Glomerular endothelial cell (primary cell): ENCODE results near the gene GTF2H3. TPM values are rescaled to one million over a fixed set of nuclear protein-coding genes. Genes with fewer than 3 reads are reported as not detected.

ENCODE experiments used
- DNase-seq: peaks from one replicate; pipeline ENCODE4 v3.0.0-alpha.2; 2011; ENCODE audit warnings: low read depth, low spot score; ENCODE audit errors: extremely low read depth
- total RNA-seq: library from RNA; depleted of rRNA; stranded (reverse); fragments of >200 nt; gene quantifications from 2 replicates; pipeline ENCODE4 v1.2.3, GENCODE V29; 2015

Gene GTF2H3
- total RNA-seq, 1 donor from 2014 or later = 16.4 TPM

DNA sequence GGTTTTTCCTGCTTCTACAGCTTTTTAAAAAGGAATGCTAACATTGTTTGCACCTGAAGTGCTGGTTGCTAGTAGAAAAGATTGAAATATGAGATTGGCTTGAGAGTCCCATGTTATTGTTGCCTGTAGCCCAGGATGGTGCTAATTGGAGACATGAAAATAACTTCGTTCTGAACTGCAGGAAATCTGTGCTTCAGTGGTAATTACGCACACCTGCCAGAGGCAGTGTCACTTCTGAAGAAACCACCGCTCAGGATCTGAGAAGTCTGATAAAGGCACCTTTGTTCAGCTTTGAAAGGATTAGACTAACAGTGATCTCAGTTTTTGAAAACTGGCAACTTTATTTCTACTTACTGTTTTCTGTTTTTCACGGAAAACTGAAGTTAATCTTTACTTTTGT, 63.0 kb downstream of the GTF2H3 start:
- DNase-seq = no peak

DNA sequence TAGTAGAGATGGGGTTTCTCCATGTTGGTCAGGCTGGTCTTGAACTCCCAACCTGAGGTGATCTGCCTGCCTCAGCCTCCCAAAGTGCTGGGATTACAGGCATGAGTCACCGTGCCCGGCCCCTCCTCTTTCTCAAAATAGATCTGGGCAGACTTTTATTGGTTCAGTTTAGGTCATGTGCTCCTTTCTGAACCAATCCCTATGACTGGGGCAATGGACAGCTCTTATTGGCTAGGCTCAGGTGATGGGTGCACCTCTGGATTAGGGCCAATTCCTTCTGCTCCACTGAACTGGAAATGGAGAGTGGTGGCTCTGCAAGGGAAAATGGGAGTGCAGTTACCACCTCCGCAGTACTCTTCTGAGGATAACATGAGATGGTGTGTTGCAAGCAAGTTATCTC, 72.3 kb downstream of the GTF2H3 start:
- DNase-seq = no peak

DNA sequence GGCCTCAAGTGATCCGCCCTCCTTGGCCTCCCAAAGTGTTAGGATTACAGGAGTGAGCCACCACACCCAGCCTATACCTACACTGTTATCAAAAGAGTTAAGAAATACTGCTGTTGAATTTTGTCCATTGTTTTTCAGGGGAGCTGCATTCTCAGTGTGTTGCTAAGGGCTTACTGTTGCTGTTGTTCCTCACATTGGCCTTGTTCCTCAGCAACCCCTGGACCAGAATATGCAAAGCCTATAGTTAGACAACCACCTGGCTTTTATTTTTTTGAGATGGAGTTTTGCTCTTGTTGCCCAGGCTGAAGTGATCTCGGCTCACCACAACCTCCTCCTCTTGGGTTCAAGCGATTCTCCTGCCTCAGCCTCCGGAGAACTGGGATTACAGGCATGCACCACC, 73.8 kb downstream of the GTF2H3 start:
- DNase-seq = no peak

Other genes starting within 250 kb of the GTF2H3 start
- gene KMT5A, start 249.7 kb upstream of the GTF2H3 start, total RNA-seq = 28.3 and 55.2 TPM in 2 replicates
- 3.3 and 3.7 TPM in 2 replicates for gene RILPL2, start 197.1 kb upstream of the GTF2H3 start, total RNA-seq
- 11.6 and 15.7 TPM in 2 replicates for gene SNRNP35, start 175.7 kb upstream of the GTF2H3 start, total RNA-seq
- gene RILPL1, start 100.1 kb upstream of the GTF2H3 start, total RNA-seq = 29.5 and 42.2 TPM in 2 replicates
- 159 and 194 TPM in 2 replicates for gene TMED2, start 49.3 kb upstream of the GTF2H3 start, total RNA-seq
- 11.9 and 20.6 TPM in 2 replicates for gene DDX55, start 31.7 kb upstream of the GTF2H3 start, total RNA-seq
- gene EIF2B1, start 143 bp upstream of the GTF2H3 start, total RNA-seq = 90.2 and 94.2 TPM in 2 replicates
- 10.2 and 10.7 TPM in 2 replicates for gene TCTN2, start 37.3 kb downstream of the GTF2H3 start, total RNA-seq
- gene ATP6V0A2, start 78.5 kb downstream of the GTF2H3 start, total RNA-seq = 11.6 and 18.9 TPM in 2 replicates
- not detected in 2 replicates for gene DNAH10, start 128.5 kb downstream of the GTF2H3 start, total RNA-seq